NCI-H1417 (cell line): ENCODE results near the gene SCGN.

Source experiments
- DNase-seq, 3 experiments: peaks; one replicate each; lab custom pipeline; 2025; lab: John Stamatoyannopoulos, UW

Gene SCGN

DNA sequence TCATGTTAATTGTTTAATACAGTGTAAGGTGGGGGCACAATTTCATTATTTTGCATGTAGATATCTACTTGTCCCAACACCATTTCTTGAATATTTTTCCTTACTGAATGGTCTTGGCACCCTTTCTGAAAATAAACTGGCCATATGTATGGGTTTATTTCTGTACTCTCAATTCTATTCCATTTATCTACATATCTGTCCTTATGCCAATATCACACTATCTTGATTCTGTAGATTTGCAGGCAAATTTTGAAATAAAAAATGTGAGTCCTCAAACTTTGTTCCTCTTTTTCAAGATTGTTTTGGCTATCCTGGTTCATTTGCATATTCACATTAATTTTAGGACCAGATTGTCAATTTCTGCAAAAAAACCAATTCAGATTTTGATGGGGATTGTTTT is 34.8 kb downstream of the SCGN start:
- no peak for DNase-seq

DNA sequence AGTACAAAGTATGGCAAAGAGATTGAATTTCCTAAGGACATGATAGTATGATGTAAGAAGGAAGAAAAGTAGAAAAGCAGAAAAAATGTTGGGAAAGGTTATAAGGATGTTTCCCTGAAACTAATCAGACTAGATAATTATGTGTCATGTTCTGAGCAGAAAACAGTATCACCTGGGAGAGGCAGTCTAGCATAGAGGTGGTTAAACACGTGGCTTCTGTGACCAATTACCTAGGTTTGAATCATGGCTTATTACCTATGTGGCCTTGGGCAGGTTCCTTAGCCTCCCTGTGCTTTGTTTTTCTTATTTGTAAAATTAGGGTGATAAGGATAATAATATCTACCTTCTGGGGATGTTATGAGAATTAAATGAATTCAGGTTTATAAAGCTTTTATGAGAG is 38.0 kb downstream of the SCGN start:
- DNase-seq = peak in 1 of 3 experiments; percentile 40

DNA sequence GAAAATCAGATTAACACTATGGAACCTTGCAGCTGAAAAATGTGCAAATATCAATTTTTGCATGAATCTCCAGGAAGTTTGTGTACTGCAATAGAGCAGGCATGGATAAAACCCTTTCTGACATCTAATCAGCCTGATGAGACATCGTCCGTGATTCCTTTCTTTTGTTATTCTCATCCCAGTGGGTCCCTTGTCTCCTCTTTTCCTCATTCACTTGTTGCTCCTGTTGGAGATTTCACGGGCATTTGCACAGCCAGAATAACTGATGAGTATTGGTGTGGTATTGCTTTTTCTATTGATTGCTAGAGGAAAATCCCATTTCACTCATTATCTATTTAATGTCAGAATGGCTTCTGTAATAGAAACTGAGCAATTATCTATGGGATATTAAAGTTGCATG is 39.9 kb downstream of the SCGN start:
- no peak for DNase-seq

DNA sequence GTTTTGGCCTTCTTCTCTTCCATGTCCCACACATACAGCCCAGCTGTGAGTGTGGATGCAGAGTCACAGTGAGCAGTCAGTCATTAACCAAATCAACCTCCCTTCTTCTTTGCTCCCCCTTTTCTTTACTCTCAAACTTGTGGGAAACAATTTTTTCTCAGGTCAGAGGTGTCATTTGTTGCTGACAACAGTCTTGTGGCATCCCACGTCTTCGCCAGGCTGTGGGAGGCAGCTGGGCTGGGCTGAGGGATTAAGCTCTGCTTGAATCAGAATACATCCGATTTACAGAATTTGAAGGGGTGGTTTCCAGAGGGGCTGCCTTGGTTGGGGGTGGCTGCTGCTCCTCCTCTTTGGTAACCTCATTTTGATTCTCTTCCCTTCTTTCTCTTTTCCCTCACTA is 40.5 kb downstream of the SCGN start:
- DNase-seq = no peak

DNA sequence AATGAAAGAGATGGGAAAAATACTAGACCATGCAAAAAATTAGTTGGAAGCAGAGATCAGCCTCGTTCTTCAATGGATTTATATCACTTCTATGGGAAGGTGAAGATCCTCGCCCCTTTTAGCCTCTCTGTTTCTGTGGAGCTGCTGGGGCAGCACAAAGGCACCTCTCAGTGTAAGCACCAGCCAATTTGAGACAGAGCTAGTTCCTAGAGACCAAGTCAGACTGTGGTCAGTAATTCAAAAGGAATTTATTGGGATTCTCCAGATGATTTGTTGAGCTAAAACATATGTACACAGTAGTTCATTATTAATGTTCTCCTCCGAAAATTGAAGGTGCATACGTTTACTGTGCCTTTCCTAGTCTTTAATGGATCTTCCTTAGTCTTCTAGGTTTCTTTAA is 42.4 kb downstream of the SCGN start:
- no peak for DNase-seq

DNA sequence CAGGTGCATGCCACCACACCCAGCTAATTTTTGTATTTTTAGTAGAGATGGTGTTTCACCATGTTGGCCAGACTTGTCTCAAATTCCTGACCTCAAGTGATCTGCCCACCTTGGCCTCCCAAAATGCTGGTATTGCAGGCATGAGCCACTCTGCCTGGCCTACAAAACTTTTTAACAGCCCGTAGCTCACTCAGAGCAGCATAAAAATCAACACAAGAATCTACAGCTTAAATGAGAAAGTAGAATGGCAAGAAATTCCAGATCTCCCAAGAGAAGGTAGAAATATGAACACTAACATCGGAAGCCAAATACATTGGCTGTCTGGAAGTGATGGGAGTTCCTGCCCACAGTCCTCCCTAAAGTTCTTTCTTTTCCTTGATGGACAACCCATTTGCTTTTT is 43.7 kb downstream of the SCGN start:
- no peak for DNase-seq

DNA sequence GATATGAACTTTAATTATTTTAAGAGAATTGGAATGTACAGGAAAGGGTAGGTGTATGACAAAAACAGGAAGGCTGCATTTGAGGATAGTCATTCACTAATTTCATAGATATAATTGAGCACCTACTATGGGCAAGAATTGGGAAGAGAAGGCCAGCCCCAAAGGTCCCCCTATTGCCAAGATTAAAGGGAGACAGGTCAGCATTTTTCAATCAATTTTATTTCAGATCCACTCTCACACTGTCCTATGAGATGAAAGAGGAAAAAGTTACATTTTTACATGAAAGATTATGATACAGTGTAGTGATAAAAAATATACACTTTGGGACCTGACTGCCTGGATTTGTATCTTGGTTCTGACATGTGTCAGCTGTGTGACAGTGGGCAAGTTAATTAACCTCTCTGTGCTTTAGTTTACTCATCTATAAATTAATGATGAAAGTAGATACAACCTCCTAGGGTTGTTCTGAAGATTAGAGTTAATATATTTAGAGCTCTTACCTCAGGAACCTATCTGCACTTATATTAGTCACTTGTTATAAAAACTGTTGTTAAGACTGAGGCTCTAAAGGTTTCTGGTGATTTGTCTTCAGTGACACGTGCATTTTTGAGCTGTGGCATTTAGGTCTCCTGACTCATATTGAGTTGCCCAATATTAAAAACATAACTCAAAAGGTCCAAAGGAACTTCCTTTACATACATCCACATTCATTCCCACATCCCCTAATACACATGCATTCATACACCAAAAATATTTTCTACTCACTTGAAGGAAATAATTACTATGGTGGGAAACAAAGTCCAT is 45.7 kb downstream of the SCGN start:
- DNase-seq = no peak

DNA sequence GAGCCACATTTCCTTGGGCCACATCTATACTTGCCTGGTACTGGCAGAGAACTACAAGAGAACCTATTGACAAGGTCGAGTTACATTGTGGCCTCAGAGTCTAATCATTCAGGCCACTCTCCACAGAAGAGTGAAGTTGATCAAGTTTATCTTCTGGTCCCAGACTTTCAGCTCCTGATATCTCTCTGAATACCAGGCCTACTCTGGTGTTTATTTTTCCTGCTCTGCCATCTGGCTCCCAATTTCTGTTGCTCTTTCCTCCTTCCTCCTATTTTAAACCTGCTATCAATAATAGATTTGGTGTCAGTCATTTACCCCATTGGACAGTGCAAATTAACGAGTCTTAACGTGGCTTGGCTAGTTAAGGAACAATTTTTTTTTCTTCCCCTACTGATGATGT is 46.6 kb downstream of the SCGN start:
- no peak for DNase-seq

DNA sequence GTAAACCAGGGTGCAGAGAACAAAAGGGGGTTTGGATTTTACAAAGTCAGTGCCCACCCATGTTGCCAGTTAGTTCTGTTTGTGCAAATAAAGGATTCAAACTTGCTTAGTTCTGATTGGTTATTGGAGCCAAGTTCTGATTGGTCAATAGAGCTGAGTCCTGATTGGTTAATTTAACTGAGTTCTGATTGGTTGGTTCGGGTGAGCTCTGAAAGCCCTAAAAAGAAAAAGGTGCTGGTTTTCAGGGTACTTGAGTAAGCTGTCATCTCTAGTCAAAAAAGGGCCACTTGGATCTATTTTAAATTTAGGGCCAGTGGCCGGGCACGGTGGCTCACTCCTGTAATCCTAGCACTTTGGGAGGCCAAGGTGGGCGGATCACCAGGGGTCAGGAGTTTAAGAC is 47.6 kb downstream of the SCGN start:
- no peak for DNase-seq

DNA sequence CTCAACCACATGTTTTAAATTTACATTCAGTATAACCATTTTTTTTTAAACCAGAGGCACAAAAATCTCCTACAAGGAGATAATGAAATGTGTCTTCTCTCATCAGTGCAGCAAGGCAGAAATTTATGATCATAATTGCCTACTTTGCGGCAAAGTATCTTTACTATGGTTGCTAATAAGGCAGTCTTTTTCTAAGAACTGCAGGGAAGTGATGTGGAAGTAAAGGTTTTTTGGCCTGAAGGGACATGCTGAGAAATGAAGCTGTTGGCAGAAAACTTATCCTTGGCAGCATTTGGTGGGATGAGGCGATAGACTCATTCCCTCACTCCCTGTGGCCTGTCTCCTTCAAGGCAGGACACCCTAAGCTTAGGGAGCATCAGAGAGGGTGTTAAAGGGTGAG is 48.7 kb downstream of the SCGN start:
- DNase-seq = no peak

DNA sequence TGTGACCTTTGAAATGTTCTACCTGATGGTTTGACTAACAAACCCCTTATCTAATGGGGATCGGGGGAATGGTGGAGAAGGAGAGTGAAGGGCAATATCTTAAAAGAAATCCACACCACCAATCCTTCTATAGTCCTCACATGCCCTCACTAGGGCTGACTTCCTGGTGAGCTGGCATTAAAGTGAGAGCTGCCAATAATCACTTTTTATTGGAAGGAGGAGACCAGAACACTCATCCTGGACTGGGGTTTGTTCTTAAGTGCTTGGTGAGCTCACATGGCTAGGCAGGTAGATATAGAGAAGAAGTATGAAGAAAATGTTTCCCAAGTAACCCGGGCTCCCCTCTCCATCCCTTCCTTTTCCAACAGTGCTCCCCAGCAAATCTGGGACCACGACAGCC is 49.8 kb downstream of the SCGN start:
- no peak for DNase-seq

DNA sequence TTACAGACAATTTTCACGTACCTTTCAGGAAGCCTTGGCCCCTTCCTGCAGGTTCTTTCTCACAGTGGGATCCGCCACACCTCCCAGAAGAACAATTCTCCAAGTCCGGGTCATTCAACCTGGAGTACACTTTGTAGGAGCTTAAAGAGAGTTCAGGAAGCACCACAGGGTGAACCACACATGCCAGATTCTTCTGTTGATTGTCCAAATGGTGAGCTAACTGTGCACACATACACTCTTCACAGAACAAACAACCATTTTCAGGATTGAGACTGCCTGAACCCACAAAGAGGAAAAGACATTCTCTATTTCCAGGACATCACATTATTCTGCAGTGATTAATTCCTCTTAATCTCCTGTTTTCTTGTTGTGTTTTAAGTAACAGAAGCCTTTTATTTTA is 51.0 kb downstream of the SCGN start:
- peak; percentile 12 to 30 (median 16) for DNase-seq

DNA sequence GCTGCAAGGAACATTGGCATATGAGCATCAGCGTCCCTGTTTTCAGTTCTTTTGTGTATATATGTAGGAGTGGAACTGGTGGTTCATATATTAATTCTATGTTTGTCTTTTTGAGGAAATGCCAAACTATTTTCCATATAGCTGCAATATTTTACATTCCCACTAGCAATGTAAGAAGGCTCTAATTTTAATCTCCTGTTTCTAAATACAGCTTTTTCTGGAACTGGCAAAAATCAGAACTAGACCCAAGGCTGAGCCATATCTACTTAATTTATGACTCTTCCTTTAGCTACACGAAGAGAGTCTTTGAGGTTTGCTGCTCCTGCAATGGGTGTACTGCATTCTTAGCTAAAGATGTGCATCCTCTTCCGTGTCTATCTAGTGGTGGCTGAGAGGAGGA is 52.0 kb downstream of the SCGN start:
- DNase-seq = no peak

DNA sequence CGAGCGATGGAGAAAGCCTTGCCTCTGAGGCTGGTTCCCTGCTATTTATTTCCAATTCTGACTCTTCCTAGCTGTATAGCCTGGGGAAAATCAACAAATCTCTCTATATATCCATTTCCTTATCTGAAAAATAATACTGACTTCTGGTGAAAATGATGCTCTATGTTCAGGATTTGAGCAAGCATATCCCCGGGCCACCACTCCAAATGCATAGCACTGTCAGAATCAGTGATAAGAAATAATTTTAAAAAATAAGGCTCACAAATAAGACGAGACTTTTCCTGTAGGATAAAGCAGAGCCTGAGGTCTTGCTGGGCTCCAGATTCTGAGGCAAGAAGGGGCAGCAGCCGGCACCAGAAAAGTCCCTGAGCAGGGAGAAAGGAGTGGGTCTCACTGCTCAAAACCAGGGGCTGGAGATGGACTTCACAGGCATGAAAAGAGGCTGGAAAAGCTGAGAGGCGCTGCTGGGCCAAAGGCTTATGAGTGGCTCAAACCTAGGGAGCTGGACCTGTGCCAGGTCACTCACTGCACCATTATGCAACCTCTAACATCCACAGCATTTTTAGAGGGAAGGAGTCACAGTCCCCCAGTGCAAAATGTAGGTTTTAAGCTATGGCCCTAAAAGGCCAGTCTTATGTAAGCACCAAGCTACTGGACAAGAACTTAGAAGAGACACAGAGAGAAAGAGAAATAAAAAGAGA is 54.4 kb downstream of the SCGN start:
- DNase-seq = peak; percentile 6 to 49 (median 14)

DNA sequence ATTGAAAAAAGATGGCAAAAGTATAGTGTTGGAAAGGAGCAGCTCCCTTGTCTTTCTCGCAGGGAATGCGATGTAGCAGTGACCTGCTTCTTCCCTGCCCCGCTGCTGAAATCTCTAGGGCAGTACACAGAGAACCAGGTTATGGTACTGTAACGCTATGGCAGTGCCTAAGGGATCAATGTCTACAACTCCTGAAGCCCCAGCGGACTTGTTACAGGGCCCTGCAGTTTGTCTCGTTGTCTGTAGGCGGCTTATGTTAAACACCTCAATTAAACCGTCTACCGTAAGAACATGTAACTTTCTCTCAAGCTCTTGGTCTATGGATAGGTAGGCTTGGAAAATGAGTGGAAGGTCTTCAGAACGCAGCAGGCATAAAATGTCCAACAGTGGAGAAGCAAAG is 57.7 kb downstream of the SCGN start:
- DNase-seq = no peak

DNA sequence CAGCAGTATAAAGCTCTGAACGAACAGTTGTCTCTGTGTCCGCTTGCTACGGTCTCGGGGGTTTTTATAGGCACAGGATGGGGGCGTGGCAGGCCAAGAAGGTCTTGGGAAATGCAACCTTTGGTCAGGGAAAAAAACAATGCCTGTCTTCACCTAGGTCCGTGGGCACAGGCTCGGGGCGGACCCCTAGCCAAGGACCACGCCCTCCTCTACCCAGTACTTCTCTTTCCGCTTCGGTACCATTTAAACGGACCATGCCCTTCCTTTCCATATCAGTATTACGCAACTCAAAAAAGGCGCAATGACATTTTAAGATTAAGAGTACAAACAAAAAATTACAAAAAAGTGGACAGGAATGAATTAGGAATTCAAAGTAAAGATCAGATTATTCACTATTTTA is 58.3 kb downstream of the SCGN start:
- DNase-seq = no peak

DNA sequence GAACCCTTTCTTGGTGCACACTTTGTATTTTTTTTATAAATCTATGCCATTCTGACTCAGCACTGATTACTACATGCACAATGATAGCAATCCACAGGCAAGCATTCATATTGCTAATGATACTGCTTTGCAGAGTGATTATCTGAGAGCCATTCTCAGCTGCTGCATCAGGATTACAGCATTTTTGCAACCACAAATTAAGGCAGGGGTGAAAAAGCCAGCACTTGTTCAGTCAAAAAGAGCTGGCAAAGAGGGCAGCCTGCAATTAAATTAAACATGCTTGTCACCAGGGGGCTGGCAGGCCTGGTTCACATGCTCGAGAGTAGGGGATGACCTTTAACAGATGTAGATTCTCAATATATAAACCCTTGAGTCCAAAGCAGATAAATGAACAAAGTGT is 61.8 kb downstream of the SCGN start:
- peak; percentile 42 to 75 (median 44) for DNase-seq

DNA sequence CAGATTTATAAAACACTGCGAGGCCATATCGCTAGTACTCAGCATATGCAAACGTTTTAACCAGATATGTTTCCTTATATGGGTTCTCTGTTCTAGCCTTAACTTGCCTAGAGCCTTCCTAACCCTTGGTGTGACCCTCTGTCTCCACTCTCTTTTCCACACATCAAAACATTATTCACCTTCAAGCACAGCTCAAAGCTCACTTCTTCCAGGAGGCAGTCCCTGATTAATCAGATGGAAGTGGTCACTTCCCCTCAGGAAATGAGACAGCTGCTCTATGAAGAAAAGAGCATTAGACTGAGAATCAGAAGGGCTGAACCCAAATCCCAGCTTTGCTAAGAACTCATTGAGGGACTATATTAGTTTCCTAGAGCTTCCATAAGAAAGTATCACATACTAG is 62.8 kb downstream of the SCGN start:
- DNase-seq = peak in 1 of 3 experiments; percentile 15

DNA sequence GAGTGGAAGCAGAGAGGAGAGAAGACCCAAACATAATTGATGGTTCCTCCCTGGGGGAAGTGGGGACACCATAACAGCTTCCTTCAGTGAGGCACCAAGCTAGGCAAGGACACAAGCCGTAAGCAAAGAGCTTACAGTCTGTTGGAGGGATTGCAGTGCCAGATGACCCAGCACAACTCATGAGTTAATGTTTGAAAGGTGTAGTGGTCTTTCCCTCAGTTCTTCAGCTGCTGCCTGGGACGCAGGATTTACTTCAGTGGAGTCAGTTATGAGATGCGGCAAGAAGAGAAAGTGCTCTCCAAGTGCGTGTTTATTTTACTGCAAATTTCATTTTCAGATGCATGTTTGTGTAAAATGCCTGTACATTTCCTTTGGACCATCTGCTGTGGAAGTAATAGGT is 63.8 kb downstream of the SCGN start:
- no peak for DNase-seq

DNA sequence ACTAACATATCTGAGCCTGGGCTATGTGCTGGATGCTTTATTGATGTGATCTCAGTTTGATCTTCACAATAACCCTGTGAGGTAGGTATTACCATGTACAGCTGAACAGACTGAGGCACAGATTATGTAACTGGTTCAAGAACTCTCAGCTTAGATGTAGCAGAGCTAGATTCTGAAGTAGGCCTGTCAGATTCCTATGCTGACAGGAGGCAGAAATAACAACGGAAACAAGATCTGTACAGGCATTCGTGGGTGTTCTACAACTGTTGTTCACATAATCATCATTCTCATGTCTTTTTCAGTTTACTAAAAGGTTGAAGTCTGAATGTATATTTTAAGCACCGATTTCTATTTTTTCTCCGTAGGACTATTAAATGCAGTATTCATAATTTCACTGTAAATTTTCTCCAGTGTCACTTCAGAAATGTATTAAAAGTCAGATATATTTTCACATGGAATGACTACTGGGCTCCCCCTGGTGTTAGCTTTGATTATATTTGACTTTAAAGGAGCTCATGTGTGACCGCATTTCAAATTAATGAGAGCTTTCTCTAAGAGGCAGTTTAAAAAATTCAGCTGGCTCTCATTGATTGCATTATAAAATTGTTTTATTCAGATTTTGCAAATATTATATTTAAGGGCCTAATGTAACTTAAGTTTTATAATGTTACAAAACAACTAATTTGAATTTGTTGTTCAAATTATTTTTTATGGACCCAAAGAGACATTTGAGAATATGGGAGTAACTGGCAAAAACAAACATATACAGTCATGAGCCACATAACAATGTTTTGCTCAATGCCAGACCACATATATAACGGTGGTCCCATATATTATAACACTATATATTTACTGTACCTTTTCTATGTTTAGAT is 66.1 kb downstream of the SCGN start:
- peak; percentile 30 to 74 (median 61) for DNase-seq

DNA sequence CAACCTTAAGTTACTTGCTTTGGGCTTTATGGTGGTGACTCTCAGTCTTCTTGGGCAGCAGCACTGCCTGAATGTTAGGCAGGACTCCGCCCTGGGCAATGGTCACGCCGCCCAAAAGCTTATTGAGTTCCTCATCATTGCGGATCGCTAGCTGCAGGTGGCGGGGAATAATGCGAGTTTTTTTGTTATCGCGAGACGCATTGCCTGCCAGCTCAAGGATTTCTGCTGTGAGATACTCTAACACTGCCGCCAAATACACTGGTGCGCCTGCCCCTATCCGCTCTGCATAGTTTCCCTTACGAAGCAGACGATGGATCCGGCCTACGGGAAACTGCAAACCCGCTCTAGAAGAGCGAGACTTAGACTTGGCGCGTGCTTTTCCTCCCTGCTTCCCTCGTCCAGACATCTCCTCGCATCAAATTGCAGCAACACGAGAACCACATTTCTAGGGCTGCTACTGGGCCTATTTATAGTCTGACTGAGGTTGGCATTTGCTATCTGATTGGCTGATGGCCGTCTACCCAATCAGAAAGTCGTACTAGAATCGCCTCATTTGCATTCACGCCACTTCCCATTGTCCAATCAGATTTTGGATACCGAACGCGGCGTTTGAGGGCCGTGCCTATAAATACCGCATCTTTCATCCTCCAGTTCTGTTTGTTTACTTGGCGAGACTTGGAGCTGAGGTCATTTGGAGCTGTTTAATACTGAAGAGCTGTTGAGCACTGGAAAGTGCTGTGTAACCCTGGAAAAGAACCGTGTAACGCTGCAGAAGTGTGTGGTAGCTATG is 74.3 kb downstream of the SCGN start:
- DNase-seq = no peak

DNA sequence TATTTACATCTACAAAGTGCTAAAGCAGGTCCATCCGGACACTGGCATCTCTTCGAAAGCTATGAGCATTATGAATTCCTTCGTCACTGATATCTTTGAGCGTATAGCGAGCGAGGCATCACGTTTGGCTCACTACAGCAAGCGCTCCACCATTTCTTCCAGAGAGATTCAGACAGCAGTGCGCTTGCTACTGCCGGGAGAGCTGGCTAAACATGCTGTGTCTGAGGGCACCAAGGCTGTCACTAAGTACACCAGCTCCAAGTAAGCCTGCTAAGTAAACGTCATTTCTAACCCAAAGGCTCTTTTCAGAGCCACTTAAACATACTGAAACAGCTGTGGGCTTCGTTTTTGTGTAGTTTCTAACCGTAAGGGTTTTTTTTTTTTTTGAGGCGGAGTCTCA is 75.0 kb downstream of the SCGN start:
- no peak for DNase-seq
